Vagina (tissue), 2 donors: Measurements from ENCODE around the gene LRIT2.

Experiments used
- POLR2AphosphoS5 ChIP-seq, 2 donors: sonication (generic); formaldehyde crosslinking; IDR thresholded peaks; one replicate each; pipeline ENCODE4 v1.9.0; 2017; ENCODE audit warnings: antibody characterized with exemption in 2 of 2, mild to moderate bottlenecking in 2 of 2, low read depth in 1 of 2; ENCODE audit not compliant: insufficient read depth in 1 of 2
- TF ChIP-seq, protein P1 (sequence below), 3 experiments: fragments of 450-650 bp in 2 of 3; fragments of 200-600 bp in 1 of 3; sonication (generic) in 1 of 3; IDR thresholded peaks; one replicate each; pipeline ENCODE4 v1.5.1; 2017 to 2019; ENCODE audit warnings: antibody characterized with exemption in 3 of 3, mild to moderate bottlenecking in 2 of 3, moderate library complexity in 2 of 3

GRCh38 chr10:84202349-84202748 lies 23.0 kb downstream of the LRIT2 start:
- TF ChIP-seq, protein P1, sequence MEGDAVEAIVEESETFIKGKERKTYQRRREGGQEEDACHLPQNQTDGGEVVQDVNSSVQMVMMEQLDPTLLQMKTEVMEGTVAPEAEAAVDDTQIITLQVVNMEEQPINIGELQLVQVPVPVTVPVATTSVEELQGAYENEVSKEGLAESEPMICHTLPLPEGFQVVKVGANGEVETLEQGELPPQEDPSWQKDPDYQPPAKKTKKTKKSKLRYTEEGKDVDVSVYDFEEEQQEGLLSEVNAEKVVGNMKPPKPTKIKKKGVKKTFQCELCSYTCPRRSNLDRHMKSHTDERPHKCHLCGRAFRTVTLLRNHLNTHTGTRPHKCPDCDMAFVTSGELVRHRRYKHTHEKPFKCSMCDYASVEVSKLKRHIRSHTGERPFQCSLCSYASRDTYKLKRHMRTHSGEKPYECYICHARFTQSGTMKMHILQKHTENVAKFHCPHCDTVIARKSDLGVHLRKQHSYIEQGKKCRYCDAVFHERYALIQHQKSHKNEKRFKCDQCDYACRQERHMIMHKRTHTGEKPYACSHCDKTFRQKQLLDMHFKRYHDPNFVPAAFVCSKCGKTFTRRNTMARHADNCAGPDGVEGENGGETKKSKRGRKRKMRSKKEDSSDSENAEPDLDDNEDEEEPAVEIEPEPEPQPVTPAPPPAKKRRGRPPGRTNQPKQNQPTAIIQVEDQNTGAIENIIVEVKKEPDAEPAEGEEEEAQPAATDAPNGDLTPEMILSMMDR (IDR thresholded peaks at IDR 0.05): no peak
- no peak for TF ChIP-seq POLR2AphosphoS5 (IDR thresholded peaks at IDR 0.05; ENCODE audit: insufficient read depth in 1 of 2, low read depth in 1 of 2)
